IPS DF 19.7 (cell line): ENCODE results near the gene ZSCAN22.
A peak's percentile ranks its signal among the peaks of the same experiment; 100 is the strongest.

Source experiments
- DNase-seq: peaks from one replicate; pipeline ENCODE4 v3.0.0-alpha.2; 2013; ENCODE audit warnings: low read depth, low spot score

Gene ZSCAN22

DNA sequence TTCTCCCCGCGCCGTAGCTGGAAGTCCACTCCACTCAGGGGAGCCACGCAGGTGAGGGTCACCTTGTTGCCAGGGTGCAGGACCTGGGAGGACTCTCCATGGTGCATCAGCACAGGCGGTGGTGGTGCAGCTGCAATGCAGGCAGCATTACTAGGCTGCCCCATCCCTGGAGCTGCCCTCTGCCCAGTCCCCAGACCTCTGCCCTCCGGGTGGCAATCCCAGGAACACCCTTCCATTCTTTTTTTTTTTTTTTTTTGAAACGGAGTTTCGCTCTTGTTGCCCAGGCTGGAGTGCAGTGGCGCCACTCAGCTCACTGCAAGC, 24.7 kb downstream of the ZSCAN22 start:
- no peak for DNase-seq

GRCh38 chr19:58351990-58352755, 25.4 kb downstream of the ZSCAN22 start:
- DNase-seq: no peak

- no peak for DNase-seq
These were observed 26.2 kb downstream of the ZSCAN22 start, which contains the start of gene A1BG for GRCh38 chr19:58352760-58353671. Gene A1BG, minus strand, starts transcription at chr19:58353492. Its CDS starts 55 bp downstream, at chr19:58353437.

DNA sequence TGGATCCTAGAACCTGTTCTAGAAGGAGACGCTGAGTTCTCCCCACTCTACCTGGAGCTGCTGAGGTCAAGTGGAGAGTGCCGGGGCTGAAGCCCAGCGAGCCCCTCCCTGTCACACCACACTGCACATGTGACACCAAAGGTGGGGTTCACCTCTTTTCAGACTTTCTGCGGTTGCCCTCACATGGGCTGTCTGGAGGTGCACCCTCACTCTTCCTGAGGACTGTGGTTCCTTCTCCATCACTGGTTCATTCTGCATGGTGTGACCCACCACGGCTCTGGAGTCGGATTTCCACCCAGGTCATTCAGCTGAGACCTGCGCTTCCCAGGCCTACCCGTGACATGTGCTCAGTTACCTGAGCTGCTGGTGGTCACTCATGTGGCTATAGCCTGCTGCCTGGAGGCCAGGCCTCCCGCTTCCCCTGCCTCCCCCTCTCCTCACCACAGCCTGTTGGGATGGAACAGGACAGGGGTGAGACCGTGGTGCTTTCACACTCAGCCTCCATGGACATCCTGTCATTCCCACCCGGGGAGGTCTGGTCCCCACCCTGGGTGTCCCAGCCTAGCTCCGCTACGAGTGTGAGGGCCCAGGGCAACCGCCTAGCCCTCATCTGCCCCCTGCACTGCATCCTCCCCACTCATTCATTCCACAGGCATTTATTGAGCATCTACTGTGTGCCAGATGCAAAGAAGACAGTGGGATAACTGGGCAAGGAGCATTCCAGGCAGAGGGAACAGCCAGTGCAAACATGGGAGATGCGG, 27.1 kb downstream of the ZSCAN22 start:
- DNase-seq: no peak

DNA sequence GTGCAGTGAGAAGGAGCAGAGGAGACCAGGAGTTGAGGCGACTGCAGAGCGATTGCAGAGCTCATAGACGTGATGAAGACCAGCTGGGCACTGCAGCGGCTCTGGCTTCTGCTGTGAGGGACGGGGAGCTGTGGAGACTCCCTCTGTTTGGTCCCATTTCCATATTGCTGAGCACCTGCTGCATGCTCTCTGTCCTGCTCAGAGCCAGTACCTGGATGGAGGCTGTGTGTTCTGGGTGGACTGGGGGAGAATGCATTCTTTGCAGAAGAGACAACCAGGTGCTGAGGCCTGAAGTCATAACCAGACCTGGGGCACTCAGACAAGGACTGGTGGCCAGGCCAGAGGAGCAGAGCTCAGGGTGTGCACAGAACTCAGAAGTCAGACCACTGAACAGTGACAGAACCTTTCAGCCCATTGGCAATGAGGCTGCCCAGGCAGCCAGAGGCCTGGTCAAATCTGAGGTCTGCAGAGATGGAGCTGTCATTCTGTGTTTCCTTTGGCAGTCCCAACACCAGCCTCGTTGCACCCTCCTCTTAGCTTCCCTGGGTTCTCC, 27.8 kb downstream of the ZSCAN22 start:
- DNase-seq: no peak

GRCh38 chr19:58355215-58355796, 28.5 kb downstream of the ZSCAN22 start:
- no peak for DNase-seq

DNA sequence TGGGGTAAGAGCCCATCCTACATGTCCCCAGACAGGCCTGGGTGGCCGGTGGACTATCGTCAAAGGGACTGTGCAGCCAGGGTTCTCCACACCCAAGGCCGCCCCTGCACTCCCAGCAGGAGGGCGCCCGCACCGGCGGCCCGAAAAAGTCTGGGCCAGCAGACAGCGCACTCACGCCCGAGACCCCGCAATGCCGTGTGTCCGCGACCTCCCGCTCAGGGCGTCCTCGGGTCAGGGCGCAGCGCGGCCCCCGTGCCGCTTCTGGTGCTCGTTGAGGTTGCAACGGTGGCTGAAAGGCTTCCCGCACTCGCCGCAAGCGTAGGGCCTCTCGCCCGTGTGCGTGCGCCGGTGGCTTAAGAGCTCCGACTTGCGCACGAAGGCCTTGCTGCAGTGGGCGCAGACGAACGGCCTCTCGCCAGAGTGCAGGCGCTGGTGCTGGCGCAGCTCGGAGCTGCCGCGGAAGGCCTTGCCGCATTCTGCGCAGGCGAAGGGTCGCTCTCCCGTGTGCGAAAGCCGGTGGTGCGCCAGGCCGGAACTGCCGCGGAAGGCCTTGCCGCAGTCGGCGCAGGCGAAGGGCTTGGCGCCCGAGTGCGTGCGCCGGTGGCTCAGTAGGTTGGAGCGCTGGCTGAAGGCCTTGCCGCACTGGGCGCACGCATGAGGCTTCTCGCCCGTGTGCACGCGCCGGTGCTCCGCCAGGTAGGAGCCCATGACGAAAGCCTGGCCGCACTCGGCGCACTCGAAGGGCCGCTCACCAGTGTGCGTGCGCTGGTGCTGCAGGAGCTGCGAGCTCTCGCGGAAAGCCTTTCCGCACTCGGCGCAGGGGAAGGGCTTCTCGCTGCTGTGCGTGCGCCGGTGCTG, 29.3 kb downstream of the ZSCAN22 start:
- no peak for DNase-seq

DNA sequence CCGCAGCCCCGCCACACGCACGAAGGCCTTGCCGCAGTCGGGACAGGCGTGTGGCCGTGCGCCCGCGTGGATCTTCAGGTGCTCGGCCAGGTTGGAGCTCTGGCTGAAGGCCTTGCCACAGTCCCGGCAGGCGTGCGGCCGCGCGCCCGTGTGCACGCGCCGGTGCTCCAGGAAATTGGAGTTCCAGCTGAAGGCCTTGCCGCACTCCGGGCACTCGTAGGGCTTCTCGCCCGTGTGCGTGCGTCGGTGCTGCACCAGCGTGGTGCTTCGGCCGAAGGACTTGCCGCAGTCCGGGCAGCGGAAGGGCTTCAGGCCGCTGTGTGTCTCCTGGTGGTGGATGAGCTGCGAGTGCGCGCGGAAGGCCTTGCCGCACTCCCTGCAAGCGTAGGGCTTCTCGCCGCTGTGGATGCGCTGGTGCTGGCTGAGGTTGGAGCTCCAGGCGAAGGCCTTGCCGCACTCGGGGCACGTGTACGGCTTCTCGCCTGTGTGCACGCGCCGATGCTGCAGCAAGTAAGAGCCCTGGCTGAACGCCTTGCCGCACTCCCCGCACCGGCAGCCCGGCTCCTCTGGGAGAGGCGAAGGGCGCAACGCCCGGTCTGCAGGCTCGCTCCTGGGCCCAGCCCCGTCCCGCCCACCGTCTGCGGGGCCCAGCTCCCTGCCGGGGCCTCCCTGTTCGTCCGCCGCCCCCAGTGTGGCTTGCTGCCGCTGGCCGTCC, 30.1 kb downstream of the ZSCAN22 start:
- DNase-seq: no peak

DNA sequence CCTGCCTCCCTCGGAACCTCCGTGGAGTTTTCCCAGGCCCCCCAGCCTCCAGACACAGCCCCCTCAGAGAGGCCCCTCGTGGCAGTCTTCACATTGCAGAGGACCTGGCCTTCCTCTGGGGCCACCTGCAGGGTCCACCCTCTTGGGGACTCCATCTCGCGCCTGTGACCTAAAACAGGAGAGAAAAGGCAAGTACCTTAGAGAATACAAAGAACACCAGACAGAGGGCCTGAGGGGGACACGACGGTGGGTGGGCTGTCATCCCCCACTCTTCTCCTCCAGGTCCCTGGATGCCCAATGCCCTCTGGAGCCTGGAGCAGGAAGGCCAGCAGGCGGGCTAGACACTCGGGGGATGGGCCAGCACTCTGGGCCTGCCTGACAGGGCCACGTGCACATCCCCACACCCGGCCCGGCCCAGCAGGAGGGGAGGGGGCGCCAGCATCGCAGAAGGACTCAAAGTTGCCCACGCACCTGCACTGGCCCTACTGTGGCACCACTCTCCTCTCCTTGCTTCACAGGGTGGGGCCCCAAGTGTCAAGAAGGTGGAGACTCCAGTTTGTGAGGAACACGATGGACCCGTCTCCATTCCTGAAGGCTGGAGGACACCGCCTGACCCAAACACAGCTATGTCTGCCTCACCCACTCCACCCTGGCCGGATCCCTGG, 30.8 kb downstream of the ZSCAN22 start:
- no peak for DNase-seq

DNA sequence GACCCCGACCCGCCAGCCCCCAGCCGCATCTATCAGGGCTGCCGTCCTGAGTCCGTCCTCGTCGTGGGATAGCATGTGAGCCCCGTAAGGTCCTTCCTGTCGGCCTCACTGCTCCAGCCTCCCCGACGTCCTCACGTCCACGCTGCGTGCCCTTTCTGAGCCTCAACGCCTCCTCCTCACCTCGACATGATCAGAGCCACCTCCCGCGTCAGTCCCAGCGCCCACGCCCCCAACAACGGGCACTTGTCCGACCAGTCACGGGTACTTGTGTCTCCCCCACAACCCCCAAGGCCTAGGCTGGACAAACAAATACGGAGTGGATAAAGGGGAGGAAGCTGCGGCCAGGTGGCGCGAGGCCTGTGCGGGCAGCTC, 35.1 kb downstream of the ZSCAN22 start:
- no peak for DNase-seq

GRCh38 chr19:58362272-58362994, 35.6 kb downstream of the ZSCAN22 start, which contains the start of gene ZNF497:
Gene ZNF497, minus strand, starts transcription at chr19:58362751. Its CDS starts 5,116 bp downstream, at chr19:58357635.
- DNase-seq: peak; percentile 78

DNA sequence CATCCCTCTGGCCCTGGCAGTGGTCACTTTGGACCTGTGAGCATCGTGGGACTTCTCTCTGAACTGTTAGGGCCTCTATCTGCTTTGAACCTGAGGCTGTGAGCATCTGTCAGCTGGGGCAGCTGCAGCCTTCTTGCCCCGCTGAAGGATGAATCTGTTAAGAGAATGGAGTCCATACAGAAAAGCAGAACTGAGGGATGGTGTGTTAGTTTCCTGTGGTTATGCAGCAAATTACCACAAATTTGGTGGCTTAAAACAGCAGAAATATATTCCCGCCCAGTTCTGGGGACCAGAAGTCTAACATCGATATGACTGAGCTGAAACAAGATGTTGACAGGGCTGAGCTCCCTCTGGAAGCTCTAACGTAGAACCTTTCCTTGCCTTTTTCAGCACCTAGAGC, 37.4 kb downstream of the ZSCAN22 start:
- no peak for DNase-seq

DNA sequence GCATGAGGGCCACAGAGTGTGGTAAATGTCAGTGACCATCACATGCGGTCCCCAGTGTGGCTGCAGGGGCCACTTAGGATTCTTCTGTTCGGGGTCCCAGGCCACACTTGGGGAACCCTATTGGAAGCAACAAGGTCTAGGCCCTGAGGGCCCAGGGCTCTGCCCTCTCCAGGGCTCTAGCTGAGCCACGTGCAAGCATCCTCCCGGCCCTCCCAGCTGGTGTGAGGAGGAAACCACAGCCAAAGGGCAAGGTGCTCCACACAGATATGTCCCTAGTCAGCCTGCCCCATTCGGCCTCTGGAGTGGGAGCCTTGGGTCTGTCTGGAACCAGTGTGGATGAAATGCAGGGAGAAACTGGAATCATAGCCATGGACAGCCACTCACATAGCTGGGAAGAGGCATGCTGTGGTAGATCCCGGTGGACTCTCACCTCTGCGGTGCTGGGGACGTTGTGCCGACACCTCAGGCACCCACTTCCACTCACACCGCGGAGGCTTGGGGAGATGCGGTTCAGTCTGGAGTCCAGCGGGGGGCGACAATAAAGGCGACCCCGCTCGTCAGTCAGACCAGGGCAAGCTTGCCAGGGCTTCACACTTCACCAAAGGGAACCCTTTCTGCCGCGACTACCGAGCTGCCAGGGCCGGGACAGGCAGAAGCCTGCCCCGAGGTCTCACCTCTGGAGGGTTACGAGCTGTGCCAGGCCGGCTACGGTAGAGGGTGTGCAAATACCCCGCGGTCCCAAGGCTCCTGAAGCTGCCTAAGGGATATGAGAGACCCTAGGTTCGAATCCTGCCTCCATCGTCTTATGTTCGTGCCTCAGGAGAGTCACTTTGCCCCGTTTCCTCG, 40.0 kb downstream of the ZSCAN22 start:
- DNase-seq: no peak

- DNase-seq: no peak
These were observed 41.1 kb downstream of the ZSCAN22 start for GRCh38 chr19:58367698-58368454.

DNA sequence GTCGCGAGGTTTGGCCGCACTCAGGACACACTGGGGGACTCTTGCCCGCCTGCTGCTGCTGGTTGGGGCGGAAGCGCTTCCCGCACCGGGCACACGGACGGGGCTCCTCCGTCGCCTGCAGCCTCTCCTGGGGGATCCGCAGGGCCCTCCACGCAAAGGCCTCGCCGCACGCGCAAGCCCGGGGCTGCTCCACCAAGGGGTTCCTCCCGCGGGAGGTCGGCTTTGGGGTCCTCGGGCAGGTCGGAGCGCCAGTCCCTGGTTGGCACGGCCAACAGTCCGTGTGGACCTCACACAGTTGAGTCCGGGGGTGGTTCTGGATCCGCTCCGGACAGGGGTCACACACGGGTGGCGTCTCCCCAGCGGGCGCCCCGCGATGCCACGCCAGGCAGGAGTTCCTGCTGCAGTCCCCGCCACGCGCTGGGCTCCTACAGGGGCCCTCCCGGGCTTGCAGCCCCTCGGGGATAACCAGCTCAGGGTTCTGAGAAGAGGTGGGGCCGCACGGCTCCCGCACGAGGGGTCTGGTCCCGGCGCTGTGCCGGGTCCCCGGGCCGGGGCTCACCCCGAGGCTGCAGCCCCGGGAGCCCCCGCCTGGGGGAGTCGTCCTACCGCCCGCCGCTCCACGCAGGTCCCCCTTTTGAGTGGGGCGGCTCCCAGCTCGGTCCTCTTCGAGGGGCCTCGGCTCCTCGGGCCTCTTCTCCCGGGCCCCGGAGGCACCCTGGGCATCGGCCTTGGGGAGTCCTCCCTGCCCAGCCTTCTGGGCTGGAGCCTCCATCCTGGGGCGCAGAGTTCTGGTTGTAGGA, 42.0 kb downstream of the ZSCAN22 start:
- DNase-seq: no peak
